Nephron progenitor cell (in vitro differentiated cells): ENCODE measurements around the gene SP3.

ENCODE experiments used
- DNase-seq: peaks from one replicate; pipeline ENCODE4 v3.0.0; 2021
- H3K27ac Mint-ChIP-seq: 2 replicates; pipeline ENCODE4 v1.8.0; 2021; ENCODE audit warnings: mild to moderate bottlenecking, moderate library complexity, mixed read lengths
- H3K27me3 Mint-ChIP-seq: 2 replicates; pipeline ENCODE4 v1.8.0; 2021; ENCODE audit warnings: mild to moderate bottlenecking, low read depth, mixed read lengths; ENCODE audit not compliant: poor library complexity
- H3K36me3 Mint-ChIP-seq: 2 replicates; pipeline ENCODE4 v1.8.0; 2021; ENCODE audit warnings: low read depth, mixed read lengths
- H3K4me1 Mint-ChIP-seq: 2 replicates; pipeline ENCODE4 v1.8.0; 2021; ENCODE audit warnings: mixed read lengths
- H3K4me3 Mint-ChIP-seq: 2 replicates; pipeline ENCODE4 v1.8.0; 2021; ENCODE audit warnings: mild to moderate bottlenecking, moderate library complexity, mixed read lengths
- H3K9me3 Mint-ChIP-seq: 2 replicates; pipeline ENCODE4 v1.8.0; 2021; ENCODE audit warnings: mild to moderate bottlenecking, moderate library complexity, mixed read lengths
- TF ChIP-seq, protein P1 (sequence below): fragments of 200-600 bp; sonication (generic); IDR thresholded peaks from 2 replicates; pipeline ENCODE4 v1.5.0; 2021; ENCODE audit warnings: antibody characterized with exemption

Gene SP3

DNA sequence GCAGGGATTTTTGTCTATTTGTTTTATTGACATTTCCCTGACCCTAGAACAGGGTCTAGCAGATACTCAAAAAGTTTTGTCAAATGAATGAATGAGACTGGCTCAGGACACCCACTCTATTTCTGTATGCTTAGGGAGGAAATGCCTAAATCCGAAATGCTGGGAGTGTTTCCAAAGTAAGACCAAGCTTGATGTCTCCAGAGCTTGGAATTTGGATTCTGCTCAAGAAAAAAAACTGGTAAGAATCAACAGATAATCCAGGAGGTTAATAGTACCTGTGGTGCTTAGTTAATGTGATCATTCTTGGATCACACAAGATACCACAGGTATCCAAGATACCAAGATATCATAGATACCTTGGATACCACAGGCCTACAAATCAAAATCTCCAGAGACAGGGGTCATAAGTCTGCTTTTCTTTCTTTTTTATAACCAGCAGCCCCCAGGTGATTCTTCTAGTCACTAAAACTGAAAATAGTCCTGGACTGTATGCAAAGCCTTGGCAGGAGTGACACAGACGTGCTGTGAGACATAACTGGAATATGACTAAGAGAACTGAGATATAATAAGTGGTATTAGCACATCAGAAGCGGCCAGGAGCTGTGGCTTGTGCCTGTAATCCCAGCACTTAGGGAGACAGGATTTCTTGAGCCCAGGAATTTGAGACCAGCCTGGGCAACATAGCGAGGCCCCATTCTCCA, 39.9 kb upstream of the SP3 start:
- no peak overlapping the region for H3K4me3 Mint-ChIP-seq
- TF ChIP-seq, protein P1, sequence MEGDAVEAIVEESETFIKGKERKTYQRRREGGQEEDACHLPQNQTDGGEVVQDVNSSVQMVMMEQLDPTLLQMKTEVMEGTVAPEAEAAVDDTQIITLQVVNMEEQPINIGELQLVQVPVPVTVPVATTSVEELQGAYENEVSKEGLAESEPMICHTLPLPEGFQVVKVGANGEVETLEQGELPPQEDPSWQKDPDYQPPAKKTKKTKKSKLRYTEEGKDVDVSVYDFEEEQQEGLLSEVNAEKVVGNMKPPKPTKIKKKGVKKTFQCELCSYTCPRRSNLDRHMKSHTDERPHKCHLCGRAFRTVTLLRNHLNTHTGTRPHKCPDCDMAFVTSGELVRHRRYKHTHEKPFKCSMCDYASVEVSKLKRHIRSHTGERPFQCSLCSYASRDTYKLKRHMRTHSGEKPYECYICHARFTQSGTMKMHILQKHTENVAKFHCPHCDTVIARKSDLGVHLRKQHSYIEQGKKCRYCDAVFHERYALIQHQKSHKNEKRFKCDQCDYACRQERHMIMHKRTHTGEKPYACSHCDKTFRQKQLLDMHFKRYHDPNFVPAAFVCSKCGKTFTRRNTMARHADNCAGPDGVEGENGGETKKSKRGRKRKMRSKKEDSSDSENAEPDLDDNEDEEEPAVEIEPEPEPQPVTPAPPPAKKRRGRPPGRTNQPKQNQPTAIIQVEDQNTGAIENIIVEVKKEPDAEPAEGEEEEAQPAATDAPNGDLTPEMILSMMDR = no peak
- no peaks in the 10 kb centered on the region for H3K9me3 Mint-ChIP-seq
- no peak overlapping the region for H3K27ac Mint-ChIP-seq
- no peak for DNase-seq
- H3K4me1 Mint-ChIP-seq = peaks cover 12% of the 10 kb centered on the region
- H3K27me3 Mint-ChIP-seq = peaks cover 12% of the 10 kb centered on the region
- no peaks in the 10 kb centered on the region for H3K36me3 Mint-ChIP-seq

DNA sequence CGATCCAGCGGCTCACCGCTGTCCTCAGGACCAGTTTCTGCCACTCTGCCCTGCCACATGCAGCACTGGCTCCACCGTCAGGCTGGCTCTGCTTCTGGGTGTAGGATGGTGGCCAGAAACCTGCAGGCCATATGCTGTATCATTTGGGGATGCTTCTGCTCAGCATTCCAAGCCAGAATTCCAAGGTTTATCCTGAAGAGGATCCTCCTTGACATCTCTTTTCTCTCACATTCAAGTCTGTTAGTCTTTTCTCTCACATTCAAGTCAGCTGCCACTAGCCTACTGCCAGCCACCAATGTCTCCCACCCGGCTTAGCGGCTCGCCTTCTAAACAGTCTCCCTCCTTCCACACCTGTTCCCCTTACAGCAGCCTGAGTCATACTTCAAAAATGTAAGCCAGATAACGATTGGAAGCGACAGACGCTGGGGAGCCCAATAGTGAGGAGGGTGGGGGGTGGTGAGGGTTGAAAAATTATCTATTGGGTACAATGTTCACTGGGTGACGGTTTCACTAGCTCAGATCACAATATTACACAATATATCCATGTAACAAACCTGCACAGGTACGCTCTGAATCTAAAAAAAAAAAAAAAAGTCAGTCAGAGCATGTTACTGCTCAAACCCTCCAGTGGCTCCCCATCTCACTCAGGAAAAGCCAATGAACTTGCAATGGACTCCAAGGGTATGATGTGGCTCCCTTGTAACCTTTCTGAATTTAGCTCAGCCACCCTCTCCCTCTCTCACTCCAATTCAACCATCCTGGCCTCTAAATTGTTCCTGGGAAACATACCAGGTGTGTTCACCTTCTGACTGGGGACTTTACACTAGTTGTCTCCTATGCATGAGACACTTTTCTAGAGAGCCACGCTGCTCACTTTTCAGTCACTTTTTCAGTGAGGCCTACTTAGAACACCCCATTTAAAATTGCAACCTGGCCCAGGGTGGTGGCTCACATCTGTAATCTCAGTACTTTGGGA, 38.8 kb upstream of the SP3 start:
- Mint-ChIP-seq H3K4me1 (peaks cover 2% of the 10 kb centered on the region), H3K27ac (no peak overlapping the region), H3K27me3 (peaks cover 19% of the 10 kb centered on the region), H3K36me3 (no peaks in the 10 kb centered on the region), H3K9me3 (no peaks in the 10 kb centered on the region), H3K4me3 (no peak overlapping the region)
- TF ChIP-seq, protein P1 = no peak
- DNase-seq = no peak

DNA sequence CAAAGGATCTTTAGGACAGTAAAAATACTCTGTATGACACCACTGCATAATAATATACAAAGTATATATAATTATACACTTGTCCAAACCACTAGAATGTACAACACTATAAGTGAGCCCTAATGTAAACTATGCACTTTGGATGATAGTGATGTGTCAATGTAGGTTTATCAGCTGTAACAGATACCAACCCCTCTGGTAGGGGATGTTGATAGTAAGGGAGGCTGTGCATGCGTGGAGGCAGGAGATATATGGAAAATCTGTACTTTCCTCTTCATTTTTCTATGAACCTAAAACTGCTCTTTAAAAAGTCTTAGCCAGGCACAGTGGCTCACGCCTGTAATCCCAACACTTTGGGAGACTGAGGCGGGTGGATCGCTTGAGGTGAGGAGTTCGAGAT, 37.5 kb upstream of the SP3 start:
- no peaks in the 10 kb centered on the region for H3K9me3 Mint-ChIP-seq
- H3K4me1 Mint-ChIP-seq = peaks cover 4% of the 10 kb centered on the region
- H3K4me3 Mint-ChIP-seq = no peak overlapping the region
- H3K27ac Mint-ChIP-seq = no peak overlapping the region
- peaks cover 29% of the 10 kb centered on the region for H3K27me3 Mint-ChIP-seq
- no peak for DNase-seq
- TF ChIP-seq, protein P1 = no peak
- H3K36me3 Mint-ChIP-seq = no peaks in the 10 kb centered on the region

DNA sequence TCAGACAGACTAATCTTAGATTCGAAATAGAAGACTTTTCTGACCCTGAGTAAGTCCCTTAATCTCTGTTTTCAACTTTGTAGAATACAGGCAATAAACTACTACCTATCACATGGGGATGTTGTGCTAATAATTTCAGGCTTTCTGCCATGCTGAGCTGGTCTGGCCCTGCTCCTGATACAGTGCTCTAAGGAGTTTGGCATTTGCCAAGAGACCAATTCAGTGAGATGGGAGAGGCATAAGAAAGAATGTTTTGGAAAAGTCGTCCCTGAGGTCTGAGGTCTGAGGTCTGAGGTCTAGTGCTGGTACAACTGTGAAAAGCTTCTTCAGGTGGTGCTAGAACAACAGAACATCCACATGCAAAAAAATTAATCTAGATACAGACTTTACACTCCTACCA, 35.9 kb upstream of the SP3 start:
- Mint-ChIP-seq H3K9me3 (no peaks in the 10 kb centered on the region), H3K36me3 (no peaks in the 10 kb centered on the region), H3K4me1 (peaks cover 4% of the 10 kb centered on the region), H3K27me3 (peaks cover 31% of the 10 kb centered on the region), H3K27ac (no peak overlapping the region), H3K4me3 (no peak overlapping the region)
- TF ChIP-seq, protein P1 = no peak
- DNase-seq = no peak

DNA sequence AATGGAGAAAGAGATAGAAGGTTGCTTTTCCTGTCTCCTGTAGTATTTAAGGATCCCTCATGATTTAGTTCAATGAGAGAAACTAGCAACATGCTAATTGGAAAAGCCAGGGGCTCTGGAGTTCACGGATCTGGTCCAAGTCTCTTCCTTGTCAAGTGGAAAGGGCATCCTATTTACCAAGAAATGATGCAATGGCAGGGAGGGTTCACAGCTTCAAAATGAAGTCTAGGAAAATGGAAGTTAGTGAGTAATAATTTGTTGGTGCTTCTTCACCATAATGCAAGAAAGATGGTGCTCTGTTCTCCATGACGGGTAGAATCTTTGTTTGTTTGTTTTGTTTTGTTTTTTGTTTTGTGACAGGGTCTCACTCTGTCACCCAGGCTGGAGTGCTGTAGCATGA, 34.6 kb upstream of the SP3 start:
- Mint-ChIP-seq H3K27ac (no peak overlapping the region), H3K27me3 (peaks cover 31% of the 10 kb centered on the region), H3K4me1 (peaks cover 4% of the 10 kb centered on the region), H3K4me3 (no peak overlapping the region), H3K36me3 (no peaks in the 10 kb centered on the region), H3K9me3 (no peaks in the 10 kb centered on the region)
- DNase-seq = no peak
- TF ChIP-seq, protein P1 = no peak
